Calu3 (cell line): ENCODE measurements around the gene ZNF770. TPM values are rescaled to one million over a fixed set of nuclear protein-coding genes. Genes with fewer than 3 reads are reported as not detected.
"Not testable (repeated sequence)": the region's sequence is repeated elsewhere in the genome, so short reads cannot be mapped to it uniquely, and the experiment has no call there.

Experiments
- BruUV-seq: library from RNA; stranded (reverse); fragments of 400-500 nt; replicated peaks from 2 replicates; lab custom pipeline; 2021; lab: Mats Ljungman, UMichigan
- CTCF ChIA-PET: fragments of 300-600 bp; sonication (Branson Sonifier 250); formaldehyde crosslinking; loops from one replicate; lab custom pipeline; 2022; ENCODE audit warnings: antibody characterized with exemption; lab: Charles Lee
- DNase-seq: peaks from one replicate; pipeline ENCODE4 v3.0.0; 2022
- H3K27ac Mint-ChIP-seq: one replicate; pipeline ENCODE4 v1.8.0; 2022; ENCODE audit warnings: mixed read lengths; ENCODE audit not compliant: unreplicated experiment
- H3K27me3 Mint-ChIP-seq: one replicate; pipeline ENCODE4 v1.8.0; 2022; ENCODE audit warnings: mixed read lengths; ENCODE audit not compliant: unreplicated experiment
- H3K36me3 Mint-ChIP-seq: one replicate; pipeline ENCODE4 v1.8.0; 2022; ENCODE audit warnings: mild to moderate bottlenecking, moderate library complexity, mixed read lengths; ENCODE audit not compliant: insufficient read depth, unreplicated experiment
- H3K4me1 Mint-ChIP-seq: one replicate; pipeline ENCODE4 v1.8.0; 2022; ENCODE audit warnings: mild to moderate bottlenecking, low read depth, mixed read lengths; ENCODE audit not compliant: unreplicated experiment
- H3K4me3 Mint-ChIP-seq: one replicate; pipeline ENCODE4 v1.8.0; 2022; ENCODE audit warnings: mild to moderate bottlenecking, low read depth, moderate library complexity, mixed read lengths; ENCODE audit not compliant: unreplicated experiment
- H3K9me3 Mint-ChIP-seq: one replicate; pipeline ENCODE4 v1.8.0; 2022; ENCODE audit warnings: low read depth, mixed read lengths; ENCODE audit not compliant: unreplicated experiment
- CTCF ChIP-seq: fragments of 200-600 bp; IDR thresholded peaks from one replicate; pipeline ENCODE4 v1.8.0; 2022; ENCODE audit warnings: antibody characterized with exemption; ENCODE audit not compliant: unreplicated experiment
- intact Hi-C: fragments of 100-400 bp; cut with micrococcal nuclease; formaldehyde crosslinking; loops from one replicate; pipeline ENCODE4 v1.10.0; 2022; ENCODE audit not compliant: unreplicated experiment
- total RNA-seq: library from RNA; stranded (reverse); gene quantifications from 2 replicates; pipeline ENCODE4 v1.2.3, GENCODE V29; 2022

ZNF770 gene
- total RNA-seq, 1 experiment from 2014 or later = 12.8 TPM

GRCh38 chr15:34976743-34977142, 11.3 kb downstream of the ZNF770 start:
- intact Hi-C loops = no loop called here
- Mint-ChIP-seq H3K9me3 (no peaks in the 10 kb centered on the region), H3K27ac (no peak overlapping the region), H3K4me3 (no peak overlapping the region), H3K36me3 (no peaks in the 10 kb centered on the region), H3K27me3 (no peaks in the 10 kb centered on the region), H3K4me1 (no peaks in the 10 kb centered on the region)
- no peak for DNase-seq
- TF ChIP-seq CTCF = no peak
- CTCF ChIA-PET = no interaction called here
- BruUV-seq = no TSS peak

DNA sequence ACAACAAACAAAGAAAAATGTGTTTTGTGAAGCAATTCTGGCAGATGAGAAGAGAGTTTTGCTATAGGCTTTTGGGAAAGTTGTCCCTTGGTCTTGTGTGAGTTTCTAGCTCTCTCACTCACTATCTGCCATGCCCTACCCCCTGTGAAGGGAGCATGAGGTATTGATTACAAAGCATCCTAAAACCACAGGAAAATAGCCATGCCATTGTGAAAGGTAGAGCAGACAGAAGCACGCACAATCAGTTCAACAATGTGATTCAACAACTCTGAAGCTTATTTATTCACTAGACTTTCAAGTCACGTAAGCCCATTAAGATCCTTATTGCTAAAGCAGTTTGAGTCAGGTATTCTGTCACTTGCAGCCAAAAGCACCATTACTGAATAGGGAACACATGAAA, 12.0 kb downstream of the ZNF770 start:
- H3K27ac Mint-ChIP-seq = no peak overlapping the region
- no peak for TF ChIP-seq CTCF
- H3K4me3 Mint-ChIP-seq = no peak overlapping the region
- no peaks in the 10 kb centered on the region for H3K36me3 Mint-ChIP-seq
- intact Hi-C loops = no loop called here
- H3K9me3 Mint-ChIP-seq = no peaks in the 10 kb centered on the region
- CTCF ChIA-PET = no interaction called here
- DNase-seq = no peak
- no peaks in the 10 kb centered on the region for H3K27me3 Mint-ChIP-seq
- BruUV-seq = no TSS peak
- H3K4me1 Mint-ChIP-seq = no peaks in the 10 kb centered on the region

GRCh38 chr15:34973512-34973911, 14.6 kb downstream of the ZNF770 start:
- CTCF ChIA-PET = no interaction called here
- intact Hi-C loops = no loop called here

DNA sequence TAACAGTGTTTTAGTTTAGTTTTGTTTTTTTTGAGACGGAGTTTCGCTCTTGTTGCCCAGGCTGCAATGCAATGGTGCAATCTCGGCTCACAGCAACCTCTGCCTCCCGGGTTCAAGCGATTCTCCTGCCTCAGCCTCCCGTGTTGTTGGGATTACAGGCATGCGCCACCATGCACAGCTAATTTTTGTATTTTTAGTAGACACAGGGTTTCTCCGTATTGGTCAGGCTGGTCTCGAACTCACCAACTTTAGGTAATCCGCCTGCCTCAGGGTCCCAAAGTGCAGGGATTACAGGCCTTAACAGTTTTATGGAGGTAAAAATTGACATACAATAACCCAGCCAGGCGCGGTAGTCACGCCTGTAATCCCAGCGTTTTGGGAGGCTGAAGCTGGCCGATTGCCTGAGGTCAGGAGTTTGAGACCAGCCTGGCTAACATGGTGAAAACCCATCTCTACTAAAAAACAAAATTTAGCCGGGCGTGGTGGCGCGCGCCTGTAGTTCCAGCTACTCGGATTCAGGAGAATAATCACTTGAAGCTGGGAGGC, 17.9 kb downstream of the ZNF770 start:
- CTCF ChIA-PET = interaction anchor here (1.0 kb wide), 1 partner anchor 50 kb away, joined by 7 read pairs; no protein-coding TSS in a partner anchor
- H3K9me3 Mint-ChIP-seq, intact Hi-C loops, BruUV-seq, DNase-seq, H3K36me3 Mint-ChIP-seq, H3K27me3 Mint-ChIP-seq, H3K4me1 Mint-ChIP-seq: not testable (repeated sequence)
- Mint-ChIP-seq H3K4me3 (peak overlapping the region; percentile 98), H3K27ac (peak overlapping the region; percentile 97)

More at GRCh38 chr15:34973512-34973911, 14.6 kb downstream of the ZNF770 start:
- H3K27me3 Mint-ChIP-seq = no peaks in the 10 kb centered on the region
- H3K4me3 Mint-ChIP-seq = no peak overlapping the region
- TF ChIP-seq CTCF = no peak
- DNase-seq = no peak
- H3K36me3 Mint-ChIP-seq = peaks cover 9% of the 10 kb centered on the region
- BruUV-seq = no TSS peak
- H3K27ac Mint-ChIP-seq = no peak overlapping the region
- no peaks in the 10 kb centered on the region for H3K4me1 Mint-ChIP-seq
- no peaks in the 10 kb centered on the region for H3K9me3 Mint-ChIP-seq
